ENCODE results near the gene TGDS.
"Not testable (repeated sequence)": the region's sequence is repeated elsewhere in the genome, so short reads cannot be mapped to it uniquely, and the experiment has no call there.

TGDS gene

GRCh38 chr13:94549232-94550061 is 46.5 kb downstream of the TGDS start:
- peak; percentile 91 for DNase-seq

- no peak for DNase-seq
Measured at GRCh38 chr13:94548821-94549231, 47.1 kb downstream of the TGDS start.

- DNase-seq, result no peak
Measured at GRCh38 chr13:94548382-94548781, 47.6 kb downstream of the TGDS start.

GRCh38 chr13:94546061-94546839 is 49.7 kb downstream of the TGDS start:
- DNase-seq, result no peak

GRCh38 chr13:94544922-94545321 is 51.0 kb downstream of the TGDS start:
- DNase-seq, result no peak

GRCh38 chr13:94542917-94543316 is 53.0 kb downstream of the TGDS start:
- DNase-seq, result no peak

GRCh38 chr13:94537740-94538630 is 58.0 kb downstream of the TGDS start:
- DNase-seq, result no peak

- no peak for DNase-seq
Measured at GRCh38 chr13:94535775-94536174, 60.2 kb downstream of the TGDS start.

GRCh38 chr13:94535231-94535630 is 60.7 kb downstream of the TGDS start:
- no peak for DNase-seq

- no peak for DNase-seq
Measured at GRCh38 chr13:94534166-94534565, 61.8 kb downstream of the TGDS start.

- not testable (repeated sequence) for DNase-seq
Measured at GRCh38 chr13:94532278-94532677, 63.7 kb downstream of the TGDS start.

GRCh38 chr13:94526956-94527355 is 69.0 kb downstream of the TGDS start:
- DNase-seq, result not testable (repeated sequence)

GRCh38 chr13:94525781-94526180 is 70.2 kb downstream of the TGDS start:
- no peak for DNase-seq

GRCh38 chr13:94524407-94524806 is 71.5 kb downstream of the TGDS start:
- no peak for DNase-seq
